Karpas-422 (cell line): ENCODE results near the gene ZNF556. TPM values are rescaled to one million over a fixed set of nuclear protein-coding genes. Genes with fewer than 3 reads are reported as not detected.
A peak's percentile ranks its signal among the peaks of the same experiment; 100 is the strongest.

Experiments
- DNase-seq: peaks from one replicate; pipeline ENCODE4 v3.0.0-alpha.2; 2015
- H2AFZ ChIP-seq: fragments of 200-600 bp; sonication (generic); 2 replicates; pipeline ENCODE4 v1.6.1; 2014; ENCODE audit warnings: antibody characterized with exemption, low read length, mixed read lengths
- H3K27ac ChIP-seq: fragments of 200-600 bp; sonication (generic); 2 replicates; pipeline ENCODE4 v1.5.1; 2014; ENCODE audit warnings: mild to moderate bottlenecking, low read length, moderate library complexity
- H3K27me3 ChIP-seq: fragments of 200-600 bp; sonication (generic); 2 replicates; pipeline ENCODE4 v1.6.1; 2014; ENCODE audit warnings: low read length, mixed read lengths
- H3K36me3 ChIP-seq: fragments of 200-600 bp; sonication (generic); 2 replicates; pipeline ENCODE4 v1.6.1; 2014; ENCODE audit warnings: low read length, mixed read lengths; ENCODE audit not compliant: insufficient read depth
- H3K4me1 ChIP-seq: fragments of 200-600 bp; sonication (generic); 2 replicates; pipeline ENCODE4 v1.6.1; 2014; ENCODE audit warnings: mild to moderate bottlenecking, low read length, mixed read lengths
- H3K4me2 ChIP-seq: fragments of 200-600 bp; sonication (generic); 2 replicates; pipeline ENCODE4 v1.6.1; 2014; ENCODE audit warnings: low read length, low read depth, mild to moderate bottlenecking; ENCODE audit not compliant: poor library complexity, severe bottlenecking
- H3K4me3 ChIP-seq: fragments of 200-600 bp; sonication (generic); 2 replicates; pipeline ENCODE4 v1.5.1; 2014; ENCODE audit warnings: mild to moderate bottlenecking, antibody characterized with exemption, low read length, mixed read lengths
- H3K79me2 ChIP-seq: fragments of 200-600 bp; sonication (generic); 2 replicates; pipeline ENCODE4 v1.6.1; 2014; ENCODE audit warnings: mild to moderate bottlenecking, low read length, mixed read lengths
- H3K9ac ChIP-seq: fragments of 200-600 bp; sonication (generic); 2 replicates; pipeline ENCODE4 v1.6.0; 2014; ENCODE audit warnings: low read length
- H3K9me2 ChIP-seq: fragments of 200-600 bp; sonication (generic), shearing (Covaris generic); replicated peaks from 2 replicates; pipeline ENCODE4 v1.6.0; 2014; ENCODE audit warnings: mild to moderate bottlenecking, low read length, moderate library complexity; ENCODE audit not compliant: insufficient read depth
- H3K9me3 ChIP-seq: fragments of 300-700, 200-600 bp; sonication (generic); 2 replicates; pipeline ENCODE4 v1.6.1; 2014; ENCODE audit warnings: low read length, mixed read lengths
- H4K20me1 ChIP-seq: fragments of 200-600 bp; sonication (generic); 2 replicates; pipeline ENCODE4 v1.6.1; 2014; ENCODE audit warnings: mild to moderate bottlenecking, antibody characterized with exemption, low read length, low read depth; ENCODE audit not compliant: insufficient read depth
- total RNA-seq: library from RNA; depleted of rRNA; stranded (reverse); fragments of >200 nt; shearing (Covaris generic); gene quantifications from 2 replicates; pipeline ENCODE4 v1.2.3, GENCODE V29; 2014; ENCODE audit warnings: low replicate concordance; rRNA removed

ZNF556 gene
- total RNA-seq = not detected in 2 replicates

DNA sequence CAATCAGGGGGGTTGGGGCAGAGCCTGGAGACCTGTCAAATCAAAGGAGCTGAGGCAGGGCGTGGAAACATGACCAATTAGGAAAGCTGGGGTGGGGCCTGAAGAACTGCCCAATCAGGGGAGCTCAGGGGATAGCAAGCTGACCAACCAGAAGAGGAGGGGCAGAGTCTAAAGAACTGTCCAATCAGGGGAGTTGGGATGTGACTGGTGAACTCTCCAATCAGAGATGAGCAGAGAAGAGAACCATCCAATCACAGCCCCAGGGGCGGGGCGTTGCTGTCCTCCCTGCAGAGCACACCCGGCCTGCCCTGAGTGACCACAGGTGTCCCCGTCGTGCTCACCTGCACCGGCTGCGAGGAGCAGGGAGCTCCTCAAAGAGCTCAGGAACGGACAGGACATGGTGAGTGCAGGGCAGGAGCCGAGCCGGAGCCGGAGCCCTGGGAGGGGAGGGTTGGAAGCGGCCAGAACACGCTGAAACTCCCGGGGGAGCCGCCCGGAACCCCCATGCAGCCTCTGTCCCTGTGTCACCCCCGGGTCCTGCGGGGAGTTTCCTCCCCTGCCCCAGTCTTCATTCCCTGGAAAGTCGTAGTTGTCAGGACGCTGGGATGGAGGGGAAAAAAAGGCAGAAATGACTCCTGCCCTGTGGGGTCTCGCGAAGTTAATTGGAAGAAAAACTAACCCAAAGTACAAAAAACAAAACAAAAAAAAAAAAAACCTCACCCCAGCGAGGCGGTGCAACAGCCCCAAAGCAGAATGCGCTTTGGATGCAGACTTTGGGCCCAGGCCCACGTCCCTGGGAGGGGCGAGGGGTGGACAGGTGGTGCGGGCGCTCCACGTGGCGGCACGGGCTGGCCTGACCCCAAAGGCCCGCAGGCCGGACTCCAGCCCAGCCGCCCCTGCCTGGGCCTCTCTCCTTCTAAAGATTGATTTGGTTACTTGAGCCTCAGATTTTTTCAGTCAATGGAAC, at the start of gene ZNF556:
Gene ZNF556 (plus strand): TSS at position 311 of the 967 bp plus-strand sequence. CDS start 87 bp downstream, at position 398.
- Histone ChIP-seq H3K79me2 (no peaks in the 10 kb centered on the region), H3K27ac (no peak within 1 kb of the TSS), H3K9me2 (no peaks in the 10 kb centered on the region), H3K4me3 (no peak within 1 kb of the TSS), H3K4me2 (no peak within 1 kb of the TSS), H3K36me3 (no peaks in the 10 kb centered on the region), H2AFZ (no peak within 1 kb of the TSS), H3K9ac (no peak within 1 kb of the TSS), H3K9me3 (no peaks in the 10 kb centered on the region), H4K20me1 (no peaks in the 10 kb centered on the region), H3K27me3 (no peaks in the 10 kb centered on the region), H3K4me1 (no peaks in the 10 kb centered on the region)
- DNase-seq = peak; percentile 87

DNA sequence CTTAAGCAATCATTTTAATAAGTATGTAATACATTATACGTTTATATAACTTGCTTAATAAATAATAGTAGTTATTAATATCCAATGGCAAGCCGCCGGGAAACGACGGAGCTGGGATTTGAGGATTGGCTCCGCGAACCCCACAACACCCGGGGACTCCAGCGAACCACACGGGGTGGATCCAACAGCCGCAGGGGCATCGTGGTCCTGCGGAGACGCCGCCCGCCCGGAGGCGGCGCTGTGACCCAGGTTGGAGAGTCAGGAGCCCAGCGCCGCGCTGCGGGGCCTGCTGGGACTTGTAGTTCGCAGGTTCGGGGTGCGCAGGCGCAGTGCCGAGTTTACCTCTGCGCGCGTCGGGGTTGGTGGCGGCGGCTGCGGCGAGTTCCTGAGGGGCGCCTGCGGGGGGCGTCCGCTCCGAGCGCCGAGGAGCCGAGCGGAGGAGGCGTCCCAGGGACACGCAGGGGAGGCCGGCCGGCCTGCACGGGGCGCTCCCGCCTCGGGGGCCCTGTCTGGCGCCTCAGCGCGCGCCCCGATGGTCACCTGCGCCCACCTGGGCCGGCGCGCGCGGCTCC, 47.5 kb upstream of the ZNF556 start, which contains the start of gene ZNF554:
Gene ZNF554 (plus strand): TSS at position 329 of the 572 bp plus-strand sequence. CDS start 204 bp downstream, at position 533.
- no peaks in the 10 kb centered on the region for H3K9me3 ChIP-seq
- no peak within 1 kb of the TSS for H3K27ac ChIP-seq
- no peaks in the 10 kb centered on the region for H3K9me2 ChIP-seq
- H3K9ac ChIP-seq = peak within 1 kb of the TSS; percentile 76
- DNase-seq = peak; percentile 98
- no peaks in the 10 kb centered on the region for H4K20me1 ChIP-seq
- H3K36me3 ChIP-seq = no peaks in the 10 kb centered on the region
- 0 out of 2 replicates have a peak, but pooled peaks cover 3% of the 10 kb centered on the region for H3K79me2 ChIP-seq
- peak within 1 kb of the TSS; percentile 26; the same call in 1 of the 2 replicates for H2AFZ ChIP-seq
- peak within 1 kb of the TSS; percentile 80 for H3K4me2 ChIP-seq
- H3K4me3 ChIP-seq = peak within 1 kb of the TSS; percentile 84
- H3K4me1 ChIP-seq = peaks cover 4% of the 10 kb centered on the region
- H3K27me3 ChIP-seq = no peaks in the 10 kb centered on the region

DNA sequence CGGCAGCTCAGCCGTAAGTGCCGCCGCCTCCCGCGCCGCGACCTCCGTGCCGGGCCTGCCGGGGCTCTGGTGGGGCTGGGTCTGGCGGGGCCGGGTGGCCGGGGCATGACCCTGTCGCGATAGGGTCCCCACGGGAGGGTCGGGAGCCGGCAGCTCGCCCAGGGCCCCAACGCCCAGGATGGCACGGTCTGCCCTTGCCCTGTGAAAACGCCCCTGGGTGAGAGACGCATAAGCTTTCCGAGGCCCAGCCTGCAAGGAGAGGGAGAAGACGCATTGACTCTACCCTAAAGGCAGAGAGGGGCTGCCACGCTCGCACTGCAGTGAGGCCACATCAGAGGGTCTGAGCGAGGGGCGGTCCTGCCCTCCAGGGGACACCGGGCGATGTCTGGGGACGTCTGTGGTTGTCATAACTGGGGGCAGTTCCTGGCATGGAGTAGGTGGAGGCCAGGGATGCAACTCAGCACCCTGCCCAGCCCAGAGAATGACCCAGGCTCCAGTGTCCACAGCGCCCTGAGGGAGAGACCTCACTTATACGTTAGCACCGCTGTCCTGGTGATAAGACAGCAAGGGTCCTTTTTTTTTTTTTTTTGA, 46.9 kb upstream of the ZNF556 start:
- Histone ChIP-seq H3K36me3 (no peaks in the 10 kb centered on the region), H3K9me3 (no peaks in the 10 kb centered on the region), H2AFZ (peak overlapping the region; percentile 26; the same call in 1 of the 2 replicates), H3K4me2 (peak overlapping the region; percentile 80), H3K9ac (peak overlapping the region; percentile 76), H3K79me2 (0 out of 2 replicates have a peak, but pooled peaks cover 3% of the 10 kb centered on the region), H3K9me2 (no peaks in the 10 kb centered on the region), H3K27me3 (no peaks in the 10 kb centered on the region), H3K27ac (no peak overlapping the region), H3K4me1 (peaks cover 4% of the 10 kb centered on the region), H4K20me1 (no peaks in the 10 kb centered on the region), H3K4me3 (peak overlapping the region; percentile 84)
- DNase-seq = peak; percentile 49

DNA sequence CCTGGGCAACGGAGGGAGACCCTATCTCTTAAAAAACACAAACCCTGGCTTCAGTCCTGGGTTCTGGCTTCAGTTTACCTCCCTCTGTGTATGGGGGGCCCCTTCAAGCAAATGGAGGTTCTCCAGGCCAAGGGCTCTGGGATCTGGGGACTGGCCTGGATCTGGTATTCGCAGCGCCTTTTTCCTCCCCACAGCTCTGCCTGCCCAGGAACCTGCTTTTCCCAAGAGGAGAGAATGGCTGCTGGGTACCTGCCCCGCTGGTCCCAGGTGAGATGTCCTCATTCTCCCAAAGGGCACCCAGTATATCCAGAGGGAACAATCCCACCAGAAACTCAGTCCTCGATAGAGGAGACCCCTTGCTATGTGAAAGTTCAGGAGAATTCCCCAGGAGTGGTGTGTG, 44.3 kb upstream of the ZNF556 start:
- DNase-seq = no peak
- Histone ChIP-seq H3K36me3 (no peaks in the 10 kb centered on the region; the same call in 1 of the 2 replicates), H3K4me3 (no peak overlapping the region)

GRCh38 chr19:2823646-2824045, 43.5 kb upstream of the ZNF556 start:
- DNase-seq = no peak
- Histone ChIP-seq H3K9me3 (no peaks in the 10 kb centered on the region), H3K9ac (no peak overlapping the region), H3K79me2 (0 out of 2 replicates have a peak, but pooled peaks cover 3% of the 10 kb centered on the region), H3K9me2 (no peaks in the 10 kb centered on the region), H3K4me2 (no peak overlapping the region), H3K4me1 (peaks cover 4% of the 10 kb centered on the region), H3K36me3 (no peaks in the 10 kb centered on the region; the same call in 1 of the 2 replicates), H3K27ac (no peak overlapping the region), H3K27me3 (no peaks in the 10 kb centered on the region), H3K4me3 (no peak overlapping the region), H2AFZ (no peak overlapping the region), H4K20me1 (no peaks in the 10 kb centered on the region)

More for the DNA sequence above, 44.3 kb upstream of the ZNF556 start:
- H3K9me2 ChIP-seq = no peaks in the 10 kb centered on the region
- no peaks in the 10 kb centered on the region for H3K27me3 ChIP-seq
- H3K79me2 ChIP-seq = 0 out of 2 replicates have a peak, but pooled peaks cover 3% of the 10 kb centered on the region
- H3K4me1 ChIP-seq = peaks cover 4% of the 10 kb centered on the region
- H3K9ac ChIP-seq = no peak overlapping the region
- H3K27ac ChIP-seq = no peak overlapping the region
- H2AFZ ChIP-seq = no peak overlapping the region
- H4K20me1 ChIP-seq = no peaks in the 10 kb centered on the region
- H3K4me2 ChIP-seq = no peak overlapping the region
- no peaks in the 10 kb centered on the region for H3K9me3 ChIP-seq

DNA sequence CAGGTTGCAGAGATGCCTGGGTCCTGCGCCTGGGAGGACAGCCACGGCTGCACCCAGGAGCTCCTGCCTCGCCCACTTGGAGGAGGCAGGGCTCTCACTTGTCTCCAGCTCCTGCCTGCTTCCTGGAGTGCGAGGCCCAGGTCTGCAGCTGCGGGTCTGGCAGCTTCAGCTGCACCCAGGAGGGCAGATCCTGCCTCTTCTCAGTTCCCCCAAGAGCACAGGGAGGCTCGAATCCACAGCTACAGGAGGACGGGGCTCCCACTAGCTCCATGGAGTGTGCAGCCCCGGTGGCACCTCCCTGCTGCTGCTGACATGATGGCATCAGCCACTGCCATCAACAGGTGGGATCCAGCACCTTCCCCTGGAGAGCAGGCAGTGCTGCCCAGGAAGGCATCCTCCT, 43.0 kb upstream of the ZNF556 start:
- Histone ChIP-seq H3K79me2 (0 out of 2 replicates have a peak, but pooled peaks cover 3% of the 10 kb centered on the region), H3K4me3 (no peak overlapping the region), H2AFZ (no peak overlapping the region), H3K9ac (no peak overlapping the region), H3K4me1 (peaks cover 4% of the 10 kb centered on the region), H3K27ac (no peak overlapping the region), H3K9me2 (no peaks in the 10 kb centered on the region), H3K36me3 (no peaks in the 10 kb centered on the region; the same call in 1 of the 2 replicates), H3K4me2 (no peak overlapping the region), H4K20me1 (no peaks in the 10 kb centered on the region), H3K9me3 (no peaks in the 10 kb centered on the region), H3K27me3 (no peaks in the 10 kb centered on the region)
- DNase-seq = no peak

- no peak overlapping the region for H2AFZ ChIP-seq
- H3K9me3 ChIP-seq = 0 out of 2 replicates have a peak, but pooled peaks cover 3% of the 10 kb centered on the region
- no peaks in the 10 kb centered on the region for H3K4me1 ChIP-seq
- no peaks in the 10 kb centered on the region for H3K27me3 ChIP-seq
- no peaks in the 10 kb centered on the region for H4K20me1 ChIP-seq
- no peak overlapping the region for H3K27ac ChIP-seq
- DNase-seq = no peak
- no peaks in the 10 kb centered on the region for H3K9me2 ChIP-seq
- H3K4me3 ChIP-seq = no peak overlapping the region
- H3K9ac ChIP-seq = no peak overlapping the region
- H3K4me2 ChIP-seq = no peak overlapping the region
- H3K36me3 ChIP-seq = no peaks in the 10 kb centered on the region; the same call in 1 of the 2 replicates
- H3K79me2 ChIP-seq = no peaks in the 10 kb centered on the region
Observed at GRCh38 chr19:2827022-2827421, 40.1 kb upstream of the ZNF556 start.
